Measurements from ENCODE around the gene EMX1. TPM values are rescaled to one million over a fixed set of nuclear protein-coding genes. Genes with fewer than 3 reads are reported as not detected.

Gene EMX1
- total and polyA plus RNA-seq, 12 donors, result 0.01 to 0.07 TPM; not detected in 10

- intact Hi-C loops (cut with DNase I), result no loop called here
- no peak overlapping the region for H3K4me3 ChIP-seq
- ATAC-seq, result peak in 1 of 8 donors; percentile 19
- TF ChIP-seq CTCF (IDR thresholded peaks at IDR 0.05), result no peak
- H3K4me1 ChIP-seq, result peaks cover 0 to 5% (median 0%) of the 10 kb centered on the region in 9 donors
- H3K27me3 ChIP-seq, result peaks cover 13 to 62% (median 47%) of the 10 kb centered on the region in 7 donors
- no peak for DNase-seq
- no peaks in the 10 kb centered on the region for H3K9me3 ChIP-seq
- no peak overlapping the region for H3K27ac ChIP-seq
- no peaks in the 10 kb centered on the region for H3K36me3 ChIP-seq
- WGBS, 2 donors, result 92 to 94% methylated on average over 14 of the region's 14 CpGs
These were observed 14.1 kb downstream of the EMX1 start for GRCh38 chr2:72931280-72931910.

DNA sequence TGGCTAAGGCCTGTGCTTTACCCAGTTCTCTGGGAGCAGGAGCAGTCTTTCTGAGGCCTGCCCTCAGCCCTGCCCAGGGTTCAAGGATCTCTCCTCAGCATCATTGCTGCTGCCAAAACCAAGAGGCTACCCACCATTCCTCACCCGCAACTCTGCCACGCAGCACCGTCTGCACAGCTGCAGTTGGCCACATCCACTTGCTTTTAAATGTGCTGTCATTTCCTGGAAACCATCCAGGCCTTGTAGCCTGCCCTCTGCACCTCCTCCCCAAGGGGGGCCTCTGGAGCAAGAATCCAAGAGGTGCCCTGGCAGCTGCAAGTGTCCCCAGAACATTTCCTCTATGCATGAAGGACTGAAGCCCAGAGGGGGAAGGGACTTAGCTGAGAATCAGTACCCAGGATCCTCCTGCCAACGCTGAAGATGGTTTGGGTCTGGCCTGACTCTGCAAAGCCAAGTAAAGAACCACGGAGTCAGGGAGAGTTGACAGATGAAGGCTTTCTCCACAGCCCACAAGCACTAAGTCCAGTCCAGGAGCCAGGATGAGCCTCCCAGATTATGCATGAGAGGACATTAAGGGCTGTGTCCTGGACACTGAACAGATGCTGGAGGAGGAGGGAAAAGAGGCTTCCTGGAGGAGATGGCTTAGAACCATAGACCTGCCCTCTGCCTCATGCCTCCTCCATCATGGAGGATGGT, 14.9 kb downstream of the EMX1 start:
- 46 to 48% methylated on average over 5 of the region's 5 CpGs for WGBS, 2 donors
- no peak for TF ChIP-seq CTCF (IDR thresholded peaks at IDR 0.05)
- peaks cover 0 to 13% (median 4%) of the 10 kb centered on the region in 9 donors for H3K4me1 ChIP-seq
- intact Hi-C loops (cut with DNase I), result no loop called here
- ATAC-seq, result peak in 1 of 8 donors; percentile 17
- H3K36me3 ChIP-seq, result no peaks in the 10 kb centered on the region
- no peaks in the 10 kb centered on the region for H3K9me3 ChIP-seq
- no peak overlapping the region for H3K27ac ChIP-seq
- H3K27me3 ChIP-seq, result peaks cover 5 to 57% (median 39%) of the 10 kb centered on the region in 7 donors
- DNase-seq, result no peak
- no peak overlapping the region for H3K4me3 ChIP-seq

DNA sequence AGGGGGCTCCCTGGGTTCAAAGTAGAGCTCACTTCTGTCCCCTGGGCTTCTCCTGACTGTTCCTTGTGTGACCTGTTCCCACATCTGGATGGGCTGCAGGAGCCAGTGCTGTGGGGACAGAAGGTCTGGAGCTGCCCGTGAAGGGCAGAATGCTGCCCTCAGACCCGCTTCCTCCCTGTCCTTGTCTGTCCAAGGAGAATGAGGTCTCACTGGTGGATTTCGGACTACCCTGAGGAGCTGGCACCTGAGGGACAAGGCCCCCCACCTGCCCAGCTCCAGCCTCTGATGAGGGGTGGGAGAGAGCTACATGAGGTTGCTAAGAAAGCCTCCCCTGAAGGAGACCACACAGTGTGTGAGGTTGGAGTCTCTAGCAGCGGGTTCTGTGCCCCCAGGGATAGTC, 15.5 kb downstream of the EMX1 start:
- DNase-seq (no peak), ATAC-seq (no peak)
- no peak for TF ChIP-seq CTCF (IDR thresholded peaks at IDR 0.05)
- Histone ChIP-seq H3K27ac (no peak overlapping the region), H3K4me1 (peaks cover 0 to 13% (median 4%) of the 10 kb centered on the region in 9 donors), H3K9me3 (no peaks in the 10 kb centered on the region), H3K27me3 (peaks cover 0 to 51% (median 33%) of the 10 kb centered on the region in 7 donors), H3K36me3 (no peaks in the 10 kb centered on the region), H3K4me3 (no peak overlapping the region)
- intact Hi-C loops (cut with DNase I), result no loop called here
- 95 to 96% methylated on average over 4 of the region's 4 CpGs for WGBS, 2 donors

DNA sequence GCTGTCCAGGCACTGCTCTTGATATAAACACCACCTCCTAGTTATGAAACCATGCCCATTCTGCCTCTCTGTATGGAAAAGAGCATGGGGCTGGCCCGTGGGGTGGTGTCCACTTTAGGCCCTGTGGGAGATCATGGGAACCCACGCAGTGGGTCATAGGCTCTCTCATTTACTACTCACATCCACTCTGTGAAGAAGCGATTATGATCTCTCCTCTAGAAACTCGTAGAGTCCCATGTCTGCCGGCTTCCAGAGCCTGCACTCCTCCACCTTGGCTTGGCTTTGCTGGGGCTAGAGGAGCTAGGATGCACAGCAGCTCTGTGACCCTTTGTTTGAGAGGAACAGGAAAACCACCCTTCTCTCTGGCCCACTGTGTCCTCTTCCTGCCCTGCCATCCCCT, 15.9 kb downstream of the EMX1 start:
- peaks cover 0 to 47% (median 29%) of the 10 kb centered on the region in 7 donors for H3K27me3 ChIP-seq
- H3K9me3 ChIP-seq, result no peaks in the 10 kb centered on the region
- no peak overlapping the region for H3K4me3 ChIP-seq
- no peak for TF ChIP-seq CTCF (IDR thresholded peaks at IDR 0.05)
- no peak for DNase-seq
- peaks cover 0 to 13% (median 4%) of the 10 kb centered on the region in 9 donors for H3K4me1 ChIP-seq
- WGBS, 2 donors, result 88 to 90% methylated on average over 5 of the region's 5 CpGs
- H3K36me3 ChIP-seq, result no peaks in the 10 kb centered on the region
- ATAC-seq, result no peak
- H3K27ac ChIP-seq, result no peak overlapping the region
- intact Hi-C loops (cut with DNase I), result no loop called here
